ENCODE measurements around the gene ZP3. TPM values are rescaled to one million over a fixed set of nuclear protein-coding genes. Genes with fewer than 3 reads are reported as not detected.
"Not testable (repeated sequence)": the region's sequence is repeated elsewhere in the genome, so short reads cannot be mapped to it uniquely, and the experiment has no call there.

The ZP3 gene
- total RNA-seq, 1 donor from 2014 or later = 6.0 TPM

DNA sequence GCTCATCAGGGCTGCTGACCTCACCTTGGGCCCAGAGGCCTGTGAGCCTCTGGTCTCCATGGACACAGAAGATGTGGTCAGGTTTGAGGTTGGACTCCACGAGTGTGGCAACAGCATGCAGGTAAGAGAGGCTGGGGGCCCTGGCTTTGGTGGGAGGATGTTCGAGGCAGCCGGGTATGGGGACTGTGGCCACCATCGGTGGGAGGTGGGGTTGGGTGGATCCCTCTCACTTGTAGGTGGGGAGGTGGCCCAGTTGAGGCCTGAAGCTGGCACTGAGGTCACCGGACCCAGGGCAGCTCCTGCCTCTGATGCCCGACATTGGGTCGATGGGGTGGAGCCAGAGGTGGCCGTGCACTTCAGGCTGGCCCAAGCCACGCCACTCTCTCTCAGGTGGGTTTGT, 406 bp downstream of the ZP3 start:
- DNase-seq (ENCODE audit: low read depth) = no peak
- Histone ChIP-seq H3K36me3 (ENCODE audit: control insufficient read depth, insufficient read depth, low read length) (no peaks in the 10 kb centered on the region), H3K4me3 (ENCODE audit: low read depth, low read length) (no peak overlapping the region)

DNA sequence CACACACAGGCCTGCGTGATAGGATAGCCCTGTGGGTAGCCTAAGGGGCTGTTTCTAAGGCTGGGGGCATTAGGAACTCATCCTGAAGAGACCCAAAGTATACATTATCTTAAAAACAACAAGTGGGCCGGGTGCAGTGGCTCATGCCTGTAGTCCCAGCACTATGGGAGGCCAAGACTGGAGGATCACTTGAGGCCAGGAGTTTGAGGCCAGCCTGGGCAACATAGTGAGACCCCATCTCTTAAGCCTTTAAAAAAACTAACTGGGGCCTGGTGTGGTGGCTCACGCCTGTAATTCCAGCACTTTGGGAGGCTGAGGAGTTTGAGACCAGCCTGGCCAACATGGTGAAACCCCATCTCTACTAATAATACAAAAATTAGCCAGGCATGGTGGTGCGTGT, 808 bp downstream of the ZP3 start:
- H3K4me3 ChIP-seq (ENCODE audit: low read depth, low read length); DNase-seq (ENCODE audit: low read depth); H3K36me3 ChIP-seq (ENCODE audit: control insufficient read depth, insufficient read depth, low read length); H3K27me3 ChIP-seq (ENCODE audit: control insufficient read depth, insufficient read depth, low read length): not testable (repeated sequence)

More for the DNA sequence above, 406 bp downstream of the ZP3 start:
- no peaks in the 10 kb centered on the region for H3K27me3 ChIP-seq (ENCODE audit: control insufficient read depth, insufficient read depth, low read length)
- TF ChIP-seq CTCF (IDR thresholded peaks at IDR 0.05; ENCODE audit: insufficient read depth, low read length, poor library complexity, severe bottlenecking) = no peak

- no peak for DNase-seq (ENCODE audit: low read depth)
- Histone ChIP-seq H3K36me3 (ENCODE audit: control insufficient read depth, insufficient read depth, low read length) (no peaks in the 10 kb centered on the region), H3K4me3 (ENCODE audit: low read depth, low read length) (no peak overlapping the region), H3K27me3 (ENCODE audit: control insufficient read depth, insufficient read depth, low read length) (no peaks in the 10 kb centered on the region)
- no peak for TF ChIP-seq CTCF (IDR thresholded peaks at IDR 0.05; ENCODE audit: insufficient read depth, low read length, poor library complexity, severe bottlenecking)
These were observed 1.5 kb downstream of the ZP3 start for GRCh38 chr7:76426246-76426645.

DNA sequence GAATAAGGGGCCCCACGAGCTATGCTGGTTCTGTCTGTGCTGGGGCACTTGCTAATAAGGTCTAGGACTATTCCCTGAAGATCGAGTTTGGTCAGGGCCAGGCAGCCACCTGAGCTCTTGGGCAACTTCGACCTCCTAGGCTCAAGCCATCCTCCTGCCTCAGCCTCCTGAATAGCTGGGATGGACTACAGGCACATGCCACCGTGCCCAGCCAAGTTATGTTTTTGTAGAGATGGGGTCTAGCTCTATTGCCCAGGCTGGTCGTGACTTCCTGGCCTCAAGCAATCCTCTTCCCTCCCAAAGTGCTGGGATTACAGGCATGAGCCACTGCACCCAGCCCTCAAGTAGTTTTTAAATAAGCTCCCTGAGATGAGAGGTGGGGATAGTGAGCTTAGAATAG, 2.9 kb downstream of the ZP3 start:
- Histone ChIP-seq H3K4me3 (ENCODE audit: low read depth, low read length) (no peak overlapping the region), H3K36me3 (ENCODE audit: control insufficient read depth, insufficient read depth, low read length) (no peaks in the 10 kb centered on the region), H3K27me3 (ENCODE audit: control insufficient read depth, insufficient read depth, low read length) (no peaks in the 10 kb centered on the region)
- no peak for DNase-seq (ENCODE audit: low read depth)
- no peak for TF ChIP-seq CTCF (IDR thresholded peaks at IDR 0.05; ENCODE audit: insufficient read depth, low read length, poor library complexity, severe bottlenecking)

DNA sequence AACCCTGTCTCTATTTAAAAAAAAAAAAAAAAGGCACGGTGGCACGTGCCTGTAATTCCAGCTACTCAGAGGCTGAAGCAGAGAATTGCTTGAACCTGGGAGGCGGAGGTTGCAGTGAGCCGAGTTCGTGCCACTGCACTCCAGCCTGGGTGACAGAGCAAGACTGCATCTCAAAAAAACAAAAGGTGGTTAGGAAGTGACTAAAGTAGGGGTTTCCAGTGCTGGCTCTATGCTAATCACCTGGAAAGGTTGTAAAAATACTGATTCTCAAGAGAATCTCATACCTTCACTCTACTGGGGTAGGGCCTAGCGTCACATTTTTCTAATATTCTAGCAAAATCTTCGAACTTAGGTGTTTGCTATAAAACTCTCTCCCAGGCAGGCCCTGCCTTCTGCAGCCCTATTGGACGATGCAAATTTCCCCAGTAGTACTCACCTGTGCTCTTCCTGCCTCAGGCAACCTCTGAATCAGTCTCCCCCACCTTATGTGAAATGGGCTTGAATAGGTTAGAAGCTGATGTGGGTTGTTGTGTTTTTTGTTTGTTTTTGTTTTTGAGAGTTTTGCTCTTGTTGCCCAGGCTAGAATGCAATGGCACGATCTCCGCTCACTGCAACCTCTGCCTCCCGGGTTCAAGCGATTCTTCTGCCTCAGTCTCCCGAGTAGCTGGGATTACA, 3.5 kb downstream of the ZP3 start:
- TF ChIP-seq CTCF (IDR thresholded peaks at IDR 0.05; ENCODE audit: insufficient read depth, low read length, poor library complexity, severe bottlenecking) = no peak
- Histone ChIP-seq H3K36me3 (ENCODE audit: control insufficient read depth, insufficient read depth, low read length) (no peaks in the 10 kb centered on the region), H3K27me3 (ENCODE audit: control insufficient read depth, insufficient read depth, low read length) (no peaks in the 10 kb centered on the region), H3K4me3 (ENCODE audit: low read depth, low read length) (no peak overlapping the region)
- DNase-seq (ENCODE audit: low read depth) = no peak

DNA sequence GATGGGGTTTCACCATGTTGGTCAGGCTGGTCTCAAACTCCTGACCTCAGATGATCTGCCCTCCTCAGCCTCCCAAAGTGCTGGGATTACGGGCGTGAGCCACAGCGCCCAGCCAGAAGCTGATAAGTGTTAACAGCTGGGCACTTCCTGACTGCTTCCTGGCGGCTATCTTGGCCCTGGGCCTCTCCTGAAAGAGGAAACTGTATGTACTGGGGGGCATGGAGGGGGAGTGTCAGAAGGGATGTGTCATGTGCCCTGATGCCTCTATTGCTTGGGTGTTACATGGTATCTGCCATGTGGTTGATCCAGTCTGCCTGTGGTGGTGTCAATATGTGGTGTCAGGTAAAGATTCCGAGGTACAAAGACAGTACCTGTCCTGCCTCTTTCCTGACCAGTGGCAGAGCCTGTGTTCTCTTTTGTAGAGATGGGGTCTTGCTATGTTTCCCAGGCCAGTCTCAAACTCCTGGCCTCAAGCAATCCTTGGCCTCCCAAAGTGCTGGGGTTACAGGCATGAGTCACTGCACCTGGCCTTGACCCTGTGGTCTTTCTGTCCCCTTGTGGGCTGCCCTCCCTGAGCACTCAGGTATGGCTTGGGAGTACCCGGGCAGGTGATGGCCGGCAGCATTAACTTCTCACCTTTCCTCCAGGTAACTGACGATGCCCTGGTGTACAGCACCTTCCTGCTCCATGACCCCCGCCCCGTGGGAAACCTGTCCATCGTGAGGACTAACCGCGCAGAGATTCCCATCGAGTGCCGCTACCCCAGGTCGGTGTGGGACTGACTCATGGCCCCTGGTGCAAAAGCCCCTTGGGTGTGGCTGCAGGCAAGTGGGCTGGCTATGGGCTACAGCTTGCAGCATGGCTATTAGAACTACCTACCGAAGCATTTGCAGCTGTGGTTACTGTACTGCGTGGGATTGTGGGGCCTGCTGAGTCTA, 4.4 kb downstream of the ZP3 start:
- H3K4me3 ChIP-seq (ENCODE audit: low read depth, low read length) = no peak overlapping the region
- H3K27me3 ChIP-seq (ENCODE audit: control insufficient read depth, insufficient read depth, low read length) = no peaks in the 10 kb centered on the region
- no peaks in the 10 kb centered on the region for H3K36me3 ChIP-seq (ENCODE audit: control insufficient read depth, insufficient read depth, low read length)
- TF ChIP-seq CTCF (IDR thresholded peaks at IDR 0.05; ENCODE audit: insufficient read depth, low read length, poor library complexity, severe bottlenecking) = no peak
- DNase-seq (ENCODE audit: low read depth) = no peak
